DOHH2 (cell line): ENCODE measurements around the gene PCSK1N.
"Not testable (repeated sequence)": the region's sequence is repeated elsewhere in the genome, so short reads cannot be mapped to it uniquely, and the experiment has no call there.

Experiments used
- H3F3A ChIP-seq: fragments of 200-600 bp; sonication (generic), shearing (Covaris generic); 2 replicates; pipeline ENCODE4 v1.6.0; 2016; ENCODE audit warnings: antibody characterized with exemption, mild to moderate bottlenecking; ENCODE audit not compliant: control insufficient read depth, insufficient read depth
- H3K27ac ChIP-seq: fragments of 200-600 bp; sonication (generic); 2 replicates; pipeline ENCODE4 v1.5.1; 2014; ENCODE audit warnings: low read depth, mild to moderate bottlenecking, low read length, moderate library complexity
- H3K27me3 ChIP-seq: fragments of 200-600 bp; sonication (generic); 2 replicates; pipeline ENCODE4 v1.6.1; 2014; ENCODE audit warnings: mild to moderate bottlenecking, low read length, mixed read lengths; ENCODE audit not compliant: control insufficient read depth
- H3K36me3 ChIP-seq: fragments of 200-600 bp; sonication (generic); 2 replicates; pipeline ENCODE4 v1.6.1; 2014; ENCODE audit warnings: mild to moderate bottlenecking, low read length, moderate library complexity, mixed read lengths; ENCODE audit not compliant: control insufficient read depth
- H3K4me1 ChIP-seq: fragments of 200-600 bp; sonication (generic); 2 replicates; pipeline ENCODE4 v1.6.1; 2014; ENCODE audit warnings: mild to moderate bottlenecking, low read length, mixed read lengths; ENCODE audit not compliant: control insufficient read depth
- H3K4me2 ChIP-seq: fragments of 200-600 bp; sonication (generic); 2 replicates; pipeline ENCODE4 v1.6.0; 2014; ENCODE audit warnings: mild to moderate bottlenecking, low read length, moderate library complexity
- H3K4me3 ChIP-seq: fragments of 200-600 bp; sonication (generic); 2 replicates; pipeline ENCODE4 v1.5.1; 2014; ENCODE audit warnings: mild to moderate bottlenecking, low read length, mixed read lengths
- H3K79me2 ChIP-seq: fragments of 200-600 bp; sonication (generic); 2 replicates; pipeline ENCODE4 v1.6.1; 2014; ENCODE audit warnings: mild to moderate bottlenecking, low read length, mixed read lengths; ENCODE audit not compliant: control insufficient read depth
- H3K9me2 ChIP-seq: fragments of 200-600 bp; sonication (generic); replicated peaks from 2 replicates; pipeline ENCODE4 v1.6.1; 2014; ENCODE audit warnings: mild to moderate bottlenecking, low read length, mixed read lengths; ENCODE audit not compliant: control insufficient read depth
- H3K9me3 ChIP-seq: fragments of 200-600 bp; sonication (generic); 2 replicates; pipeline ENCODE4 v1.6.1; 2014; ENCODE audit warnings: antibody characterized with exemption, low read length, mixed read lengths; ENCODE audit not compliant: control insufficient read depth, insufficient read depth
- H4K20me1 ChIP-seq: fragments of 200-600 bp; sonication (generic); 2 replicates; pipeline ENCODE4 v1.6.0; 2014; ENCODE audit warnings: low read depth, mild to moderate bottlenecking, antibody characterized with exemption, low read length, moderate library complexity; ENCODE audit not compliant: control insufficient read depth, insufficient read depth
- EZH2phosphoT487 ChIP-seq: fragments of 200-600 bp; sonication (generic); IDR thresholded peaks from 2 replicates; pipeline ENCODE4 v1.6.1; 2017; ENCODE audit warnings: borderline replicate concordance, mild to moderate bottlenecking, antibody characterized with exemption, low read length, moderate library complexity, mixed read lengths
- TF ChIP-seq, protein P1 (sequence below): fragments of 200-600 bp; sonication (generic); IDR thresholded peaks from one replicate; pipeline ENCODE4 v1.5.1; 2014; ENCODE audit warnings: antibody characterized with exemption, mild to moderate bottlenecking, low read depth, low read length; ENCODE audit not compliant: poor library complexity, severe bottlenecking

PCSK1N gene

DNA sequence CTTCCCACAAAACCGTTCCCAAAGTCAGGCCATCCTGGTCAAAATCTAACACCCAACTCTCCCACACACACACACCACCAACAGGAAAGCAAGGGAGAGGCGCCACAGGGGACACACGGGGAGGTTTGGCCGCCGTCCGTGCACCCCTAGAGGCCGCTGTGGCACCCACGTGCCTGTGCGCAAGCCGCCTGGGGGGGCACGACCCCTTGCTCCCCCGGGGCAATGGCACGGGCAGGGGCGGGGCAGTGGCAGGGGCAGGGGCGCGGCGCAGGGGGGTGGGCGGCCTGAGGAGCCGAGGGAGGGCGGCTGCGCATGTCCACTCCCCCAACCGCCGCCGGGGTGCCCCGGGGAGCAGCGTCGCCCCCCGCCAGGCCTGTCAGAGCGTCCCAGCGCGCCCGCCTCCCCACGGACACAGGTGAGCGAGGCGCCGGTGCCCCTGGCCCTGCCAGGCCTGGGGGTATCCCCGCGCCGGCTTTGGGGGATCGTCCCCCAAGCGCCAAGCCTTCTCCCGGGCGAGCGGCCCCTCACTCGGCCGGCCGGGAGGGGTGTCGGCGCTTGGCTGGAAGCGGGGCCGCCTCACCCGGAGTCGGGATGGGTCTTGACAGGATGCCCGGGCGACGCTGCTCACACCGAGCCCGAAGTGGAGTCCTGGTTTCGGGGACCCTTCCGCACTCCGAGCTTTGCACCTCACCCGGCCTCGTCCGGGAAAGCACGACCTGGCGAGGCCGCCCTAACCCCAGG is 9.1 kb downstream of the PCSK1N start, which contains the start of gene ERAS:
Gene ERAS, plus strand, starts transcription at position 379 of the 741 bp plus-strand sequence. CDS start 2,611 bp downstream, outside the sequence.
- no peak within 1 kb of the TSS for H3K4me3 ChIP-seq

GRCh38 chrX:48824066-48824465 is 11.3 kb downstream of the PCSK1N start:
- Histone ChIP-seq H3K4me2 (no peak overlapping the region), H3F3A (no peaks in the 10 kb centered on the region), H3K9me3 (no peaks in the 10 kb centered on the region), H4K20me1 (no peaks in the 10 kb centered on the region), H3K27me3 (no peaks in the 10 kb centered on the region), H3K36me3 (no peaks in the 10 kb centered on the region), H3K4me1 (no peaks in the 10 kb centered on the region), H3K27ac (no peak overlapping the region), H3K4me3 (no peak overlapping the region), H3K9me2 (no peaks in the 10 kb centered on the region), H3K79me2 (no peaks in the 10 kb centered on the region)
- no peak for TF ChIP-seq EZH2phosphoT487
- TF ChIP-seq, protein P1, sequence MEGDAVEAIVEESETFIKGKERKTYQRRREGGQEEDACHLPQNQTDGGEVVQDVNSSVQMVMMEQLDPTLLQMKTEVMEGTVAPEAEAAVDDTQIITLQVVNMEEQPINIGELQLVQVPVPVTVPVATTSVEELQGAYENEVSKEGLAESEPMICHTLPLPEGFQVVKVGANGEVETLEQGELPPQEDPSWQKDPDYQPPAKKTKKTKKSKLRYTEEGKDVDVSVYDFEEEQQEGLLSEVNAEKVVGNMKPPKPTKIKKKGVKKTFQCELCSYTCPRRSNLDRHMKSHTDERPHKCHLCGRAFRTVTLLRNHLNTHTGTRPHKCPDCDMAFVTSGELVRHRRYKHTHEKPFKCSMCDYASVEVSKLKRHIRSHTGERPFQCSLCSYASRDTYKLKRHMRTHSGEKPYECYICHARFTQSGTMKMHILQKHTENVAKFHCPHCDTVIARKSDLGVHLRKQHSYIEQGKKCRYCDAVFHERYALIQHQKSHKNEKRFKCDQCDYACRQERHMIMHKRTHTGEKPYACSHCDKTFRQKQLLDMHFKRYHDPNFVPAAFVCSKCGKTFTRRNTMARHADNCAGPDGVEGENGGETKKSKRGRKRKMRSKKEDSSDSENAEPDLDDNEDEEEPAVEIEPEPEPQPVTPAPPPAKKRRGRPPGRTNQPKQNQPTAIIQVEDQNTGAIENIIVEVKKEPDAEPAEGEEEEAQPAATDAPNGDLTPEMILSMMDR: no peak

More for the DNA sequence above, 9.1 kb downstream of the PCSK1N start, which contains the start of gene ERAS:
- TF ChIP-seq, protein P1: peak; percentile 14
- no peak for TF ChIP-seq EZH2phosphoT487
- Histone ChIP-seq H3K9me2 (no peaks in the 10 kb centered on the region), H3K4me2 (no peak within 1 kb of the TSS), H3K9me3 (no peaks in the 10 kb centered on the region), H3K27me3 (no peaks in the 10 kb centered on the region), H4K20me1 (no peaks in the 10 kb centered on the region), H3K27ac (no peak within 1 kb of the TSS), H3K79me2 (no peaks in the 10 kb centered on the region), H3K4me1 (no peaks in the 10 kb centered on the region), H3F3A (no peaks in the 10 kb centered on the region), H3K36me3 (no peaks in the 10 kb centered on the region)

GRCh38 chrX:48823053-48823452 is 12.4 kb downstream of the PCSK1N start:
- Histone ChIP-seq H3K4me2 (no peak overlapping the region), H3K4me3 (no peak overlapping the region), H4K20me1 (no peaks in the 10 kb centered on the region), H3K79me2 (no peaks in the 10 kb centered on the region), H3K4me1 (no peaks in the 10 kb centered on the region), H3F3A (no peaks in the 10 kb centered on the region), H3K27me3 (no peaks in the 10 kb centered on the region), H3K36me3 (no peaks in the 10 kb centered on the region), H3K9me3 (no peaks in the 10 kb centered on the region), H3K27ac (no peak overlapping the region), H3K9me2 (no peaks in the 10 kb centered on the region)
- TF ChIP-seq, protein P1: no peak
- TF ChIP-seq EZH2phosphoT487: no peak

DNA sequence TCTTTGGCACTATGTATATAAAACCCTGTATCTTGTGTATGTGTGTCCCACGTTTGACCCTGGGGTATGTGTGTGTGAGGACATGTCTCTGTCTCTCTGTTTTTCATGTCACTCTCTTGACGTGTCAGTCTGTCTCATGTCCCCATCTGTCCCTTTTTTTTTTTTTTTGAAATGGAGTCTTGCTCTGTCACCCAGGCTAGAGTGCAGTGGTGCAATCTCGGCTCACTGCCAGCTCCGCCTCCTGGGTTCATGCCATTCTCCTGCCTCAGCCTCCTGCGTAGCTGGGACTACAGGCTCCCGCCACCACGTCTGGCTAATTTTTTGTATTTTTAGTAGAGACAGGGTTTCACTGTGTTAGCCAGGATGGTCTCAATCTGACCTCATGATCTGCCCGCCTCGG is 16.0 kb downstream of the PCSK1N start:
- H3K4me1 ChIP-seq, H3K4me3 ChIP-seq, H3F3A ChIP-seq: not testable (repeated sequence)

More for the DNA sequence above, 16.0 kb downstream of the PCSK1N start:
- not testable (repeated sequence) for H3K27ac ChIP-seq, H3K4me2 ChIP-seq, H3K79me2 ChIP-seq, H3K36me3 ChIP-seq, H3K9me3 ChIP-seq, H3K27me3 ChIP-seq, H4K20me1 ChIP-seq, H3K9me2 ChIP-seq
